Measurements from ENCODE around the gene FOXN1. TPM values are rescaled to one million over a fixed set of nuclear protein-coding genes. Genes with fewer than 3 reads are reported as not detected.
"Not testable (repeated sequence)": the region's sequence is repeated elsewhere in the genome, so short reads cannot be mapped to it uniquely, and the experiment has no call there.

FOXN1 gene
- total RNA-seq, 1 donor from 2014 or later, result 3.0 TPM

GRCh38 chr17:28574526-28574925 lies 68.4 kb downstream of the FOXN1 start:
- no peak for DNase-seq

GRCh38 chr17:28575126-28575795 lies 69.1 kb downstream of the FOXN1 start:
- DNase-seq, result no peak

GRCh38 chr17:28576016-28576415 lies 69.9 kb downstream of the FOXN1 start:
- DNase-seq, result not testable (repeated sequence)

GRCh38 chr17:28576758-28577465 lies 70.8 kb downstream of the FOXN1 start, which contains the start of gene ALDOC:
Gene ALDOC, minus strand, starts transcription at chr17:28576895. Its CDS starts 1,363 bp downstream, at chr17:28575532.
- no peak for DNase-seq

- DNase-seq, result no peak
These were observed 71.3 kb downstream of the FOXN1 start for GRCh38 chr17:28577466-28577824.

GRCh38 chr17:28578246-28579195 lies 72.4 kb downstream of the FOXN1 start:
- no peak for DNase-seq

GRCh38 chr17:28579526-28579925 lies 73.4 kb downstream of the FOXN1 start:
- DNase-seq, result no peak

GRCh38 chr17:28580959-28581358 lies 74.8 kb downstream of the FOXN1 start:
- DNase-seq, result no peak

GRCh38 chr17:28582513-28582912 lies 76.4 kb downstream of the FOXN1 start:
- no peak for DNase-seq

- no peak for DNase-seq
These were observed 78.3 kb downstream of the FOXN1 start for GRCh38 chr17:28584434-28584833.

- DNase-seq, result no peak
These were observed 79.7 kb downstream of the FOXN1 start for GRCh38 chr17:28585851-28586250.

Other genes starting within 250 kb of the FOXN1 start
- 24.3 TPM for gene TMEM97, start 187.1 kb upstream of the FOXN1 start, total RNA-seq
- 41.8 TPM for gene IFT20, start 170.9 kb upstream of the FOXN1 start, total RNA-seq
- 19.0 TPM for gene TNFAIP1, start 170.6 kb upstream of the FOXN1 start, total RNA-seq
- gene POLDIP2, start 148.8 kb upstream of the FOXN1 start, total RNA-seq, result 29.6 TPM
- not detected for gene SEBOX, start 141.1 kb upstream of the FOXN1 start, total RNA-seq
- 0.20 TPM for gene VTN, start 136.0 kb upstream of the FOXN1 start, total RNA-seq
- 3.6 TPM for gene SARM1, start 134.7 kb upstream of the FOXN1 start, total RNA-seq
- 5.5 TPM for gene SLC46A1, start 100.1 kb upstream of the FOXN1 start, total RNA-seq
- gene SLC13A2, start 32.7 kb upstream of the FOXN1 start, total RNA-seq, result 0.20 TPM
- 18.8 TPM for gene UNC119, start 46.3 kb downstream of the FOXN1 start, total RNA-seq
- 19.3 TPM for gene PIGS, start 65.2 kb downstream of the FOXN1 start, total RNA-seq
- gene ALDOC, start 70.5 kb downstream of the FOXN1 start, total RNA-seq, result 15.4 TPM
- 18.2 TPM for gene SPAG5, start 92.7 kb downstream of the FOXN1 start, total RNA-seq
- gene RSKR, start 107.8 kb downstream of the FOXN1 start, total RNA-seq, result 13.9 TPM
- 89.7 TPM for gene BLTP2, start 138.8 kb downstream of the FOXN1 start, total RNA-seq
- 35.2 TPM for gene SDF2, start 155.6 kb downstream of the FOXN1 start, total RNA-seq
- 56.5 TPM for gene SUPT6H, start 155.9 kb downstream of the FOXN1 start, total RNA-seq
- 0.99 TPM for gene PROCA1, start 205.5 kb downstream of the FOXN1 start, total RNA-seq
- gene RAB34, start 211.5 kb downstream of the FOXN1 start, total RNA-seq, result 47.0 TPM
- 533 TPM for gene RPL23A, start 213.6 kb downstream of the FOXN1 start, total RNA-seq
- 1.9 TPM for gene TLCD1, start 219.9 kb downstream of the FOXN1 start, total RNA-seq
- 2.8 TPM for gene NEK8, start 222.4 kb downstream of the FOXN1 start, total RNA-seq
- 16.7 TPM for gene TRAF4, start 237.7 kb downstream of the FOXN1 start, total RNA-seq